Common myeloid progenitor, CD34-positive (primary cell): ENCODE measurements around the gene CRLF2.
"Not testable (repeated sequence)": the region's sequence is repeated elsewhere in the genome, so short reads cannot be mapped to it uniquely, and the experiment has no call there.

ENCODE experiments used
- CTCF ChIA-PET: fragments of 350-600 bp; sonication (Branson Sonifier 250); formaldehyde crosslinking; loops from one replicate; lab custom pipeline; 2021; ENCODE audit warnings: antibody characterized with exemption; lab: Charles Lee
- POLR2A ChIA-PET: fragments of 350-600 bp; sonication (Branson Sonifier 250); formaldehyde crosslinking; loops from one replicate; lab custom pipeline; 2021; ENCODE audit warnings: antibody characterized with exemption; lab: Charles Lee
- DNase-seq, 3 donors: peaks; one replicate each; pipeline versions ENCODE4 v3.0.0 to v3.0.0-alpha.2; 2013
- H3K27ac ChIP-seq, 2 experiments: 1 replicate in 1 of 2; 2 replicates in 1 of 2; pipeline ENCODE4 v1.7.0; 2013; ENCODE audit warnings: inconsistent platforms in 2 of 2, low read length in 2 of 2, mild to moderate bottlenecking in 2 of 2, low read depth in 1 of 2, moderate library complexity in 1 of 2; ENCODE audit not compliant: severe bottlenecking in 2 of 2, insufficient read depth in 1 of 2, poor library complexity in 1 of 2
- H3K27me3 ChIP-seq, 5 experiments: replicated peaks in 2 of 5; 1 replicate in 3 of 5; 2 replicates in 2 of 5; pipeline versions ENCODE4 v1.6.1 to v1.7.0; 2013; ENCODE audit warnings: low read length in 4 of 5, mild to moderate bottlenecking in 2 of 5, moderate library complexity in 2 of 5, inconsistent platforms in 1 of 5; ENCODE audit not compliant: insufficient read depth in 5 of 5, control insufficient read depth in 4 of 5
- H3K36me3 ChIP-seq, 4 experiments: 1 replicate in 2 of 4; 2 replicates in 2 of 4; pipeline versions ENCODE4 v1.6.1 to v1.7.0; 2013; ENCODE audit warnings: low read length in 3 of 4, control low read depth in 1 of 4, mild to moderate bottlenecking in 1 of 4; ENCODE audit not compliant: control insufficient read depth in 4 of 4, insufficient read depth in 4 of 4
- H3K4me1 ChIP-seq, 4 experiments: 1 replicate in 3 of 4; 2 replicates in 1 of 4; pipeline versions ENCODE4 v1.6.1 to v1.7.1; 2013; ENCODE audit warnings: low read length in 3 of 4, mild to moderate bottlenecking in 3 of 4, control low read depth in 1 of 4, inconsistent platforms in 1 of 4, moderate library complexity in 1 of 4; ENCODE audit not compliant: control insufficient read depth in 4 of 4, insufficient read depth in 4 of 4; ENCODE audit errors: control extremely low read depth in 1 of 4
- H3K4me3 ChIP-seq, 7 experiments: 1 replicate in 4 of 7; 2 replicates in 3 of 7; pipeline versions ENCODE4 v1.5.1 to v1.7.0; 2013; ENCODE audit warnings: mild to moderate bottlenecking in 7 of 7, low read length in 6 of 7, moderate library complexity in 6 of 7, inconsistent platforms in 2 of 7, low read depth in 2 of 7, control low read depth in 1 of 7; ENCODE audit not compliant: insufficient read depth in 4 of 7, control insufficient read depth in 1 of 7; ENCODE audit errors: extremely low read depth in 1 of 7
- H3K9me3 ChIP-seq, 5 experiments: 1 replicate in 4 of 5; 2 replicates in 1 of 5; pipeline versions ENCODE4 v1.6.1 to v1.7.1; 2013; ENCODE audit warnings: low read length in 4 of 5, mild to moderate bottlenecking in 2 of 5, inconsistent platforms in 1 of 5, low read depth in 1 of 5, moderate library complexity in 1 of 5; ENCODE audit not compliant: control insufficient read depth in 4 of 5, insufficient read depth in 2 of 5; ENCODE audit errors: control extremely low read depth in 1 of 5
- WGBS: methylation state at CpG from one replicate; pipeline ENCODE4 v1.1.5; 2013; ENCODE audit not compliant: insufficient coverage; 5-methylcytosine and 5-hydroxymethylcytosine counted together

The CRLF2 gene

GRCh38 chrX:1156681-1157455, 55.6 kb downstream of the CRLF2 start:
- H3K4me1 ChIP-seq, H3K27ac ChIP-seq, H3K27me3 ChIP-seq, DNase-seq, H3K36me3 ChIP-seq, CTCF ChIA-PET, POLR2A ChIA-PET, H3K9me3 ChIP-seq, H3K4me3 ChIP-seq: not testable (repeated sequence)
- WGBS = 93% methylated on average over 18 of the region's 24 CpGs

DNA sequence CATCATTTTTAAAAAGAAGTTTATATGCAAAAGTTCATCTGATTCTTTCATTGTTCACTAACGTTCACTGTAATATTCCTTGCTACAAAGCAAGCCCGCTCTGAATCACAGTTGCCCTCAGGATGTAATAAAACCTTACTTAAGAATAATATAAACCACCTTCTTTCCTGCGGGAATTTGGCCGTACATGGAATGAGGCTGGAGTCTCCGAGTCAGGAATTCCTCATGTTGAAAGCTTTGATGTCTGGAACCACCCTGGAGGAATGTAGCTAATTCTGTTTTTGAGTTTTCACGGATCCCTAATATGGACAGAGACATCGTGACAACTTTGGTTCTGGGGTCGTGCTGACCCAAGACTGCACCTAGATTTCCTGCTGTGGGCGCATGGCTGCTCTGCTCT, 58.5 kb downstream of the CRLF2 start:
- Histone ChIP-seq H3K4me1 (no peaks in the 10 kb centered on the region), H3K9me3 (no peaks in the 10 kb centered on the region), H3K27ac (no peak overlapping the region), H3K27me3 (peaks cover 0 to 9% (median 0%) of the 10 kb centered on the region in 5 experiments), H3K36me3 (no peaks in the 10 kb centered on the region), H3K4me3 (no peak overlapping the region)
- ChIA-PET POLR2A (no interaction called here), CTCF (no interaction called here)
- no peak for DNase-seq
- 78% methylated on average over 8 of the region's 9 CpGs for WGBS

GRCh38 chrX:1152090-1152489, 60.4 kb downstream of the CRLF2 start:
- Histone ChIP-seq H3K4me1 (no peaks in the 10 kb centered on the region), H3K9me3 (no peaks in the 10 kb centered on the region), H3K4me3 (no peak overlapping the region), H3K36me3 (no peaks in the 10 kb centered on the region), H3K27me3 (peaks cover 0 to 14% (median 0%) of the 10 kb centered on the region in 5 experiments), H3K27ac (no peak overlapping the region)
- DNase-seq = no peak
- WGBS = 71% methylated on average over 7 of the region's 10 CpGs
- ChIA-PET POLR2A (no interaction called here), CTCF (no interaction called here)

- 65% methylated on average over 7 of the region's 9 CpGs for WGBS
- POLR2A ChIA-PET = no interaction called here
- no peak for DNase-seq
Measured at GRCh38 chrX:1151378-1152077, 60.9 kb downstream of the CRLF2 start.

GRCh38 chrX:1150569-1151347, 61.7 kb downstream of the CRLF2 start:
- Histone ChIP-seq H3K9me3 (no peaks in the 10 kb centered on the region), H3K27ac (no peak overlapping the region), H3K4me1 (no peaks in the 10 kb centered on the region), H3K27me3 (peaks cover 0 to 14% (median 0%) of the 10 kb centered on the region in 5 experiments), H3K36me3 (no peaks in the 10 kb centered on the region), H3K4me3 (no peak overlapping the region)
- no peak for DNase-seq
- POLR2A ChIA-PET = no interaction called here
- WGBS = 89% methylated on average over 8 of the region's 8 CpGs
- CTCF ChIA-PET = no interaction called here

More at GRCh38 chrX:1151378-1152077, 60.9 kb downstream of the CRLF2 start:
- Histone ChIP-seq H3K4me3 (no peak overlapping the region), H3K36me3 (no peaks in the 10 kb centered on the region), H3K27me3 (peaks cover 0 to 14% (median 0%) of the 10 kb centered on the region in 5 experiments), H3K27ac (no peak overlapping the region), H3K4me1 (no peaks in the 10 kb centered on the region), H3K9me3 (no peaks in the 10 kb centered on the region)
- CTCF ChIA-PET = no interaction called here

DNA sequence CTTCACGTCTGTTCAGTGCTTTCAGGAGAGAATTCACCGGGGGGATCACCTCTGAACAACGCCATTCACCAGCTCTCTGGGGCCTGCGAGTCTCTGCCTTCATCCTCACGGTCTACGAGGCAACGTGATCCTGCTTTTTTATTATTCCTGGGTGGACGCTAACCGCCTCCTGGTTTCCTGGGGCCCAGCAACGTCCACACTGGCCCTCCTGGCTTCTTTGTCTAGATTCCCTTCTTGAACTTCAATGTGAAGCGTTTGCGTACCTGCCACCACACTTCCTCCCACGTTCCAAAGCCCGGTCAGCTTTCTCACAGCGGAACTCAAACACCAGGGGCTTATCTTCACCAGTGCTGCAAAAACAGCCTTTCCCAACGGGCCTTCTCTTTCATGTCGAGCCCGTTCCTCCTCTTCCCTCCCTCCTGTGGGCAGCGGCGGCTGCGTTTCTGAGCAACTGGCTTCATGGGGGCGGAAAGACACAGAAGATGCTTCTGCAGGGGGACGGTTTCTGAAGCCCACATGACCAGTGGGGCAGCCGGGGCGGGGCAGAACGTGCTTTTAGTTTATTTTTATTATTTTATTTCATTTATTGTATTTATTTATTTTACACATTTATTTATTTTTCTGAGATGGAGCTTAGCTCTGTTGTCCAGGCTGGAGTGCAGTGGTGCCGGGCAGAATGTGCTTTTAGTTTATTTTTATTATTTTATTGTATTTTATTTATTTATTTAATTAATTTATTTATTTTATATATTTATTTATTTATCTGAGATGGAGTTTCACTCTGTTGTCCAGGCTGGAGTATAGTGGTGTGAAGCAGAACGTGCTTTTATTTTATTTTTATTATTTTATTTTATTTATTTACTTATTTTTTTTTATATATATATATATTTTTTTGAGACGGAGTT, 64.6 kb downstream of the CRLF2 start:
- WGBS = 82% methylated on average over 18 of the region's 29 CpGs
- Histone ChIP-seq H3K4me3 (no peak overlapping the region), H3K27ac (no peak overlapping the region), H3K9me3 (no peaks in the 10 kb centered on the region), H3K27me3 (peaks cover 0 to 14% (median 0%) of the 10 kb centered on the region in 5 experiments), H3K36me3 (no peaks in the 10 kb centered on the region), H3K4me1 (no peaks in the 10 kb centered on the region)
- DNase-seq = no peak
- ChIA-PET POLR2A (no interaction called here), CTCF (no interaction called here)
